Measurements from ENCODE around the gene STXBP6.
"Not testable (repeated sequence)": the region's sequence is repeated elsewhere in the genome, so short reads cannot be mapped to it uniquely, and the experiment has no call there.

STXBP6 gene

DNA sequence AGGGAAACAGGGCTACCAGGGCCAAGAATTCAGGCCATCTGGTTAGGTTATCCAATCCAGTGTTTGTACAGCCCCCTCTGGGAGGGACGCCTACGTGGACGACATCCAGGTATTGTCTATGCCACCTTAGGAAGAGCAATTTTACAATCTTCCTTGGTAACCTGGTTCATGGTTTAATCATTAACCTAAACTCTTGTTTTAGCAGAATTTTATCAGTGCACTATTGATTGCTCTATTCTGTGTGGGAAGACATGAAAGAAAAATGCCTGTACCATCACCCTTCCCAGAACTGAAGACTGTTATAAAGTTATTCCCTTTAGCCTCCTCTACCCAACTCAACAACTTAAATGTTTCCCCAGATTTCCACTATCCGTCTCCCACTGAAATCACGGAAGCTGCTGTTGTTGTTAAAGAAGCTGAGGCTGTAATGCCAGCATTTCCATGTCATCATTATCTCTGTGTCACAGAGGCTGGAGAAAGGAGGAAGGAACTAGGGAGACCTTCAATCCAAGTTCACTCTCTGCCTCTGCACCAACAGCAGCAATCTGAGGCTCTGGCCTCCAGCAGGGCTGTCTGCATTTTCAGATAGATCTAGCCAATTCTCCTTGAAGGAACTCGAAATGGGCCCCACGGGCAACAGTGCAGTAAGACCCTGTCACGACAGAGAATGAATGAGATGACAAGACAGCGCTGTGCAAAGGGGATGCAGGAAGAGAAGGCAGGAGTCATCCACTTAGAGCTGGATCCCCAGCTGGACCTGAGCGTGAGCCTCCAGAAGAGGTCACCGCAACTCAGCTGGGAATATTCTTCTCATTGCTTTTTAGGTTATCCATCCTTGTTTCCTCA lies 232.5 kb downstream of the STXBP6 start:
- DNase-seq, result no peak

DNA sequence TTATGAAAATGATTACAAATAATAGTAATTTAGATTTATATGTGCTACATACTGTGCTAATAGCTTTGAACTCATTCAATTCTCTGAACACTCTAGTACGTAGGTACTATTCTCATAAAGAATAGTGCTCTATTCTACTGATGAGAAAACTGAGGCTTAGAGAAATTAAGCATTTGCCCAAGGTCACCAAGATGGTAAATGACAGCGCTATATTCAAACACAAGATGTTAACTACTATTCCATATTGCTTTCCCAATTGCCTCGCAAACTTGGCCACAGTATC lies 233.1 kb downstream of the STXBP6 start:
- DNase-seq, result no peak

DNA sequence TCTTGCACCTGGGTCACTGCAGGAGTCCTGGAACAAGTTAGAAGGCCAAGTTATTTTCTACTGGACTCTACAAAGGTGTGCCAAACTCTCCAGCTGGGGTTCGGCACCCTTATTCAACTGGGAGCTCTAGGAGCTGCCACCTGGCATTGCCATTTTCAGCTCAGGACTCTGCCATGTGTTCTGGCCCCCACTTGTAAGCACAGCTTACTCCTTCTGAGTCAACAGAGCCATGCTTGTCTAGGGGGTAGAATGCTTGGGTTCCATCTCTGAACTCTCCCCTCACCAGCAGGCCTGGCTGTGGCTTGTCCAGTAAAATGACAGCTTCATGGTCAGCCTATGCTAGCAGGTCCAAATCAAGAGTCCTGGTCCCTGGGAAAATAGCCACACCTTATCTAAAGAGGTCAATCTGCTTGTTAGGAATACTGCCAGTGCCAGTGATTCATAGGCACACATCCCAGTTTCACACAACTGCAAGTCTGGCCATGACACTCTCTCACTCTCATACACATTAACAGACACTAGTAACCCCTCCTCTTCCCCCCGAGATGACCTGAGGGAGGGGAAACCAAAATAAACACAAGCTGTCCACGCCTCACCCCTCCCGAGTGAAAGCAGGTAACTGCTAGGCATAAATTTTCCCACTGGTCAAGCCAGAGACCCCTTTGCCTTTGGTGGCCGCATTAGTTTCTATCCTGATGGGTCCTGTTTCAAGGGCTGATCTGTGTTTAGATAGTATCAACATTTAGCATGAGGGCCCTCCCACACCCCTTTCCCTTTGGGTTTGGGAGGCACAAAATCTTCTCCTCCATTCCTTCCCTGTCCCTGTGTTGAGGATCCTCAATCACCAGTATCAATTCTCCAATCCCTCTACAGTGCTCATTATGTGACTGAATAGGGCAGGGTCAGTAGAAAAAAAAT lies 233.7 kb downstream of the STXBP6 start:
- DNase-seq, result no peak

- DNase-seq, result no peak
These were observed 234.4 kb downstream of the STXBP6 start for GRCh38 chr14:24815543-24815942.

DNA sequence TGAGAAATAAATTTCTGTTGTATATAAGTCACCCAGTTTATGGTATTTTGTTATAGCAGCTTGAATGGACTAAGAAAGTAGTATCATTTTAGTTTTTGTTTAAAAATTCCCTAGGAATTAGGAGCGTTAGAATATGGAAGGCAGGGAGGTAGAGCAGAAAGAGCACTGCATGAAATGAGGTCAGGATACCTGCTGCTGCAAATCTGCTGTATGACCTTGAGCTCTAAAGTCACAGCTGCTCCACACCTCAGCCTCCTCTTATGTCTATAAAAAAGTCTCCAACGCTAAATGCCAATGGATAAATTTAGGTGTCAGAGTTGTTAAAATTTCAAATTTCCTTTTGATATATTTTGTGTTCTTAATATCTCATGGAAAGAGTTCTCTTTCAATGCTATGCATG lies 235.0 kb downstream of the STXBP6 start:
- no peak for DNase-seq

- no peak for DNase-seq
These were observed 235.6 kb downstream of the STXBP6 start for GRCh38 chr14:24814346-24814745.

DNA sequence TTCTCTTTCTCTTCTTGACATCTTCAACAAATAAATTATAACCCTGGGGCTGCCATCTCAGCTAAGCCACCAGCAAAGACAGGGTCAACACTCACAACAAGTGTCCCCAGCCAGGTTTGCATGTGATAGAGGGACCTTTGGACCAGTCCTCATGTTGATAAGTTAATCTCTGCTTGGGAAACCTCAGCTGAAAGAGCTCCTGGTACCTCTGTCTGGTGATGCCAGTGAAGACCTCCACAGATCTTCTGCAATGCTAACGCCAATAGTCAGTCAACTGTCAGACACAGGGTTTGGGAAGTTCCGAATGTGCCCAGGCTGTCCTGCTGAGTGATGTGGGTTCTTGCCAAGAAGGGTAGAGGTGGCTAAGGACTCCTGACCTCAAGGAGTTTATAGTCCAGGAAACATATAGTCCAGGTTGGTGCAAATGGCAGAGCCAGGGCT lies 236.1 kb downstream of the STXBP6 start:
- no peak for DNase-seq

GRCh38 chr14:24813089-24813815 lies 236.7 kb downstream of the STXBP6 start:
- DNase-seq, result no peak

GRCh38 chr14:24809135-24809534 lies 240.8 kb downstream of the STXBP6 start:
- DNase-seq, result no peak

DNA sequence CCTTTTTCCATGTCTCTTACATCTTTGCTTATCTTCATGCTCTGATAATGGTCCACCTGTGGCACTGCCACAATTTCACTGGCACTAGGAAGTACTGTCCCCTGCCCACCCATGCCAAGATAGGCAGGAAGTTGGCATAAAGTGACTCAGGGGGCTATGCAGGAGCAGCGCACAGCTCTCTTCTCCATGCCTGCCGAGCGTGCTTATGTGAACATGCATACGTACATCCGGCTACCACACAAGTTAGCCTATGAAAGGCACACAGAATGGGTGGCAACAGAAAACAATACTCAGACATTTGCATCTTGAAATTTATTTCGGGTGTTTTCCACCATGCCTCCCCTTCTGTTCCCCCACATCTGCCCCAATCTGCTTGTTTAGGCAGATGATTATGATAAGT lies 241.5 kb downstream of the STXBP6 start:
- no peak for DNase-seq

GRCh38 chr14:24806061-24806678 lies 243.8 kb downstream of the STXBP6 start:
- peak; percentile 34 to 40 for DNase-seq

DNA sequence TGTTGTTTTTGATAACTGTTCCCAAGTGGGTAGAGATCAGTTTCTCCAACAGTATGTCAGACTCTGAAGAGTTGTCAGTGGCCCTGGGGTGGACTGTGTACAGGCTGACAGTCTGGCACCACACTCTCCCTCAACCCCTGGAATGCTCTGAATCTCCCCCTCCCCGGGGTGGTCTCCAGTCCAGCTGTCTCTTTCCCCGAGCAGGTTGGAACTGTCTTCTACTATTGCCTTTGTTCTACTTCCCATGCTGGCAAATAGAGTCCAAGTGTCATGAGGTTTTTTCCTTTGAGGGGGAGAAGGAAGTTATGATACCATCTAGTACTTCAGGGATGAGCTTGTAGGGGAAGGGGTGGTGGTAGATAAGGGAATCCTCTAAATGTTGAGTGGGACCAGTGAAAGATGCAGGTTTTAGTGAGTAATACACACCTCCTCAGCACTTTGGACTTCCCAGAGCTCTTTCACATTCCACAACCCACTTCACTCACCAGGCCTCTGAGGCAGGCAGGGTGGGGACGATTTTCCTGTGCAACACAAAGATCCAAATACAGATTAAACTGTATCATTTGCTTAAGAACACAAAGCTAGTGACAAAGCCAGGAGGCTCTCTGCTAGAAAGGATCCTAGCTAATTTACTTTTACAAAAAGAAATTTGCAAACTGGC lies 245.3 kb downstream of the STXBP6 start:
- no peak for DNase-seq

DNA sequence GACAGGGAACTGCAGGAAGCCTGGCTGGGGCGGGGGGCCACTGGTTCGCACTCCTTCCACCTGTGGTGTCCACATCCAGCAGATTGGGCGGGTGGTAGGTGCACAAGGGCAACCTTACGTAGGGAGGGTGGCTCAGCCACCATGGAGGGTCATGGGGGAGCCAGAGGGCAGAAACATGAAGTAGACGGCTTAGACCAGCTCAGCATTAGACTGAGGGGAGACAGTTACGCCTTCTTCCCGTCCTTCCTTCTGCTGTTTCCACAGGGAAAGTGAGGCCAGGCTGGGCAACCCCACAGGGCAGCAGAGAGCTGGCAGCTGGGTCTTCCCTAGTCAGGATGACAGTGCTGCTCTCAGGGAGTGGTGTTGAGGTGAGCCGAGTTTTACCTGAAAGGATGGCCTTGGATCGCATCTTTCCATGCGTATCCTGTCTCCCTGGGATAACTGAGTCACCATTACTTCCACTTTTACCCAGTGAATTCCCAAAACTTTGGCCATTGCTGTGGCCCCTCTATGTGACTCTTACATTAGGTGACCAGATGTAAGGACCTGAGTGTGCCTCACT lies 245.9 kb downstream of the STXBP6 start:
- no peak for DNase-seq

DNA sequence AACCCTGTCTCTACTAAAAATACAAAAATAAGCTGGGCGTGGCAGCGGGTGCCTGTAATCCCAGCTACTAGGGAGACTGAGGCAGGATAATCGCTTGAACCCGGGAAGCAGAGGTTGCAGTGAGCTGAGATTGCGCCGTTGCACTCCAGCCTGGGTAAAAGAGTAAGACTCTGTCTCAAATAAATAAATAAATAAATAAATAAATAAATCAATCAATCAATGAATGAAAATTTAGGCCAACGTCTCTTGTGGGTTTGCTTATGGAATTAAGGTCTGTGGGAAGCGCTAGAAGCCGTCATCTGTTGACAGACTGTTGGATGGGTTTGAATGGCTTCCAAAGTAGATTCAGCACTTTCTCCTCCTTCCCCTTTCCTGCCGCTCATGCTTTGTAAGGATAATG lies 246.5 kb downstream of the STXBP6 start:
- DNase-seq, result not testable (repeated sequence)

DNA sequence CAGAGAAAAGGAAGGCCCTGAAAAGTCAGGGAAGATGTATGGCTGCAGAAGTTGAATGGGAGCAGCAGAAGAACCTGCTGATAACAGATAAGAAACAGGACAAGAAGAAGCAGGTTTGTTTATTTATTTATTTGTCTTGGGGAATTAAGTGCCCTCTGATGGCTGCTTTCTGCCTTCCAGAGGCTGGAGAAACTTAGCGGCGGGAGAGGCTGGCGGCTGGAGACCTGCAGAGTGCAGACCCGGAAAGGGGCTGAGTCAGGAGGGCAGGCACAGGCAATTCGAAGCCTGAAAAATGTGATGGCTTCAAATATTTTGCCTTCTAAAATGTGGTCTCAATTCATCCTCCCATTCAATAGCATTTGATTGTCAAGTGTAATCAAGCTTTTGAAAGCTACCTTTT lies 247.7 kb downstream of the STXBP6 start:
- DNase-seq, result no peak

DNA sequence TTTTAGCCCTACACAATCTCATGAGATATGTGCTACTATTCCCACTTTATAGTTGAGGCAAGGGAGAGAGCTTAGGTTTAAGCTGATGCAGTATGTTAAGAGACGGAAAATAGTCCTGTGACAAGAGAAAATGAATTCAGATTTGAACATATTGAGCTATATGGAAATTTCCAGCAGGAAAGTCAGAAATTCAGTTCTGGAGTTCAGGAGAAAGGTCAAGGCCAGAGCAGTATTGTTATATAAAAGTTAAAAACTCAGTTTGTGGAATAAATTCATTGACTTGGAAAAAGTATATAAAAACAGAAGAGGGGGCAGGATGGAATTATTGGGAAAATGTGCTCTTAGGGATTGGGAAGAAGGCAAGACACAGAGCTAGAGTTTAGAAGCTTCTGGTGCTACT lies 248.9 kb downstream of the STXBP6 start:
- DNase-seq, result no peak

- DNase-seq, result no peak
These were observed 251.0 kb downstream of the STXBP6 start for GRCh38 chr14:24798911-24799462.

GRCh38 chr14:24795406-24795805 lies 254.5 kb downstream of the STXBP6 start:
- no peak for DNase-seq

- no peak for DNase-seq
These were observed 255.2 kb downstream of the STXBP6 start for GRCh38 chr14:24794644-24795305.

GRCh38 chr14:24790196-24790595 lies 259.8 kb downstream of the STXBP6 start:
- DNase-seq, result no peak

- DNase-seq, result no peak
These were observed 260.5 kb downstream of the STXBP6 start for GRCh38 chr14:24789378-24789884.
